IMR-90 (cell line): ENCODE data around the gene LHX1. TPM values are rescaled to one million over a fixed set of nuclear protein-coding genes. Genes with fewer than 3 reads are reported as not detected.

Source experiments
- ATAC-seq: fragments of 200-7000 bp; cut with Tn5 transposase; 2 replicates; pipeline ENCODE4 v1.9.1; 2020; ENCODE audit warnings: low read depth, mild to moderate bottlenecking, moderate library complexity
- BruUV-seq: library from RNA; stranded (reverse); fragments of 400-500 nt; replicated peaks from 2 replicates; lab custom pipeline; 2021; lab: Mats Ljungman, UMichigan
- CTCF ChIA-PET: fragments of 300-600 bp; formaldehyde crosslinking; extraction: SDS; loops from one replicate; lab custom pipeline; 2021; ENCODE audit warnings: antibody characterized with exemption; lab: Yijun Ruan, JAX
- POLR2A ChIA-PET: fragments of 300-600 bp; sonication (Branson Sonifier 250); formaldehyde crosslinking; loops from one replicate; lab custom pipeline; 2022; ENCODE audit warnings: antibody characterized with exemption; ENCODE audit not compliant: unreplicated experiment; lab: Charles Lee
- DNase-seq: peaks from one replicate; pipeline ENCODE4 v3.0.0; 2013
- H2AFZ ChIP-seq: replicated peaks from 2 replicates; pipeline ENCODE3; 2013; ENCODE audit warnings: low read length, mild to moderate bottlenecking; ENCODE audit not compliant: poor library complexity
- H2AK5ac ChIP-seq: 2 replicates; pipeline ENCODE4 v1.6.1; 2013; ENCODE audit warnings: low read depth, low read length, inconsistent platforms
- H2AK9ac ChIP-seq: replicated peaks from 2 replicates; pipeline ENCODE3; 2013; ENCODE audit warnings: mild to moderate bottlenecking, low read depth, low read length, moderate library complexity; ENCODE audit not compliant: poor library complexity
- H2BK120ac ChIP-seq: 2 replicates; pipeline ENCODE4 v1.6.1; 2013; ENCODE audit warnings: low read depth, low read length, inconsistent platforms
- H2BK15ac ChIP-seq: 3 replicates; pipeline ENCODE4 v1.6.1; 2013; ENCODE audit warnings: low read depth, low read length, inconsistent platforms
- H2BK20ac ChIP-seq: 2 replicates; pipeline ENCODE4 v1.6.1; 2013; ENCODE audit warnings: low read depth, mild to moderate bottlenecking, inconsistent platforms, low read length, moderate library complexity
- H2BK5ac ChIP-seq: 2 replicates; pipeline ENCODE4 v1.6.1; 2013; ENCODE audit warnings: mild to moderate bottlenecking, low read depth, low read length, inconsistent platforms; ENCODE audit not compliant: poor library complexity, severe bottlenecking
- H3K14ac ChIP-seq: replicated peaks from 2 replicates; pipeline ENCODE4 v1.6.1; 2013; ENCODE audit warnings: low read depth, low read length, inconsistent platforms
- H3K18ac ChIP-seq: 2 replicates; pipeline ENCODE4 v1.6.1; 2013; ENCODE audit warnings: low read depth, low read length, control low read depth
- H3K23ac ChIP-seq: 2 replicates; pipeline ENCODE4 v1.6.1; 2013; ENCODE audit warnings: low read depth, low read length, inconsistent platforms
- H3K27ac ChIP-seq: 2 replicates; pipeline ENCODE4 v1.5.1; 2013; ENCODE audit warnings: mild to moderate bottlenecking, control low read depth, low read length; ENCODE audit not compliant: insufficient read depth
- H3K27me3 ChIP-seq: 2 replicates; pipeline ENCODE4 v1.6.1; 2013; ENCODE audit warnings: low read length; ENCODE audit not compliant: control insufficient read depth, insufficient read depth
- H3K36me3 ChIP-seq: 2 replicates; pipeline ENCODE4 v1.6.1; 2013; ENCODE audit warnings: low read length, mixed read lengths; ENCODE audit not compliant: control insufficient read depth, insufficient read depth
- H3K4ac ChIP-seq: 2 replicates; pipeline ENCODE4 v1.6.1; 2013; ENCODE audit warnings: low read depth, low read length, inconsistent platforms
- H3K4me1 ChIP-seq: 2 replicates; pipeline ENCODE4 v1.6.1; 2013; ENCODE audit warnings: low read length, mixed read lengths; ENCODE audit not compliant: control insufficient read depth, insufficient read depth
- H3K4me2 ChIP-seq: 2 replicates; pipeline ENCODE4 v1.6.1; 2013; ENCODE audit warnings: low read depth, mild to moderate bottlenecking, control low read depth, low read length, moderate library complexity
- H3K4me3 ChIP-seq: 2 replicates; pipeline ENCODE4 v1.5.1; 2013; ENCODE audit warnings: low read depth, mild to moderate bottlenecking, control low read depth, low read length, moderate library complexity; ENCODE audit not compliant: insufficient read depth
- H3K56ac ChIP-seq: 2 replicates; pipeline ENCODE4 v1.6.1; 2013; ENCODE audit warnings: low read length, inconsistent platforms; ENCODE audit not compliant: insufficient read depth; ENCODE audit errors: extremely low read depth
- H3K79me1 ChIP-seq, 2 experiments: 2 replicates each; pipeline ENCODE4 v1.6.1; 2013; ENCODE audit warnings: low read length in 2 of 2, inconsistent platforms in 1 of 2, low read depth in 1 of 2
- H3K9ac ChIP-seq: 2 replicates; pipeline ENCODE4 v1.6.1; 2013; ENCODE audit warnings: low read depth, low read length, control low read depth
- H3K9me1 ChIP-seq: 2 replicates; pipeline ENCODE4 v1.6.1; 2013; ENCODE audit warnings: low read length, inconsistent platforms; ENCODE audit not compliant: insufficient read depth
- H3K9me3 ChIP-seq: 2 replicates; pipeline ENCODE4 v1.6.1; 2013; ENCODE audit warnings: low read length; ENCODE audit not compliant: control insufficient read depth, insufficient read depth
- H4K20me1 ChIP-seq: 2 replicates; pipeline ENCODE4 v1.6.1; 2013; ENCODE audit warnings: low read length, inconsistent platforms; ENCODE audit not compliant: insufficient read depth
- H4K5ac ChIP-seq: 2 replicates; pipeline ENCODE4 v1.6.1; 2013; ENCODE audit warnings: mild to moderate bottlenecking, low read depth, low read length, control low read depth
- H4K8ac ChIP-seq, 2 experiments: 2 replicates each; pipeline ENCODE4 v1.6.1; 2013; ENCODE audit warnings: low read depth in 2 of 2, low read length in 2 of 2, control low read depth in 1 of 2, inconsistent platforms in 1 of 2
- H4K91ac ChIP-seq: 2 replicates; pipeline ENCODE4 v1.6.1; 2013; ENCODE audit warnings: low read depth, low read length, inconsistent platforms; ENCODE audit not compliant: insufficient read depth
- BHLHE40 ChIP-seq: fragments of 150-350 bp; IDR thresholded peaks from 2 replicates; pipeline ENCODE4 v1.6.1; 2016; ENCODE audit warnings: mild to moderate bottlenecking, low read depth, low read length
- CEBPB ChIP-seq: IDR thresholded peaks from 2 replicates; pipeline ENCODE4 v1.6.1; 2012; ENCODE audit warnings: low read depth, low read length, improper control_type of control experiment
- CHD1 ChIP-seq: IDR thresholded peaks from 2 replicates; pipeline ENCODE4 v1.6.1; 2012; ENCODE audit warnings: low read depth, low read length, improper control_type of control experiment
- MAZ ChIP-seq: IDR thresholded peaks from 2 replicates; pipeline ENCODE4 v1.6.1; 2012; ENCODE audit warnings: low read depth, mild to moderate bottlenecking, low read length, improper control_type of control experiment, moderate library complexity, borderline replicate concordance
- NFE2L2 ChIP-seq: fragments of 150-350 bp; IDR thresholded peaks from 2 replicates; pipeline ENCODE4 v1.6.1; 2016; ENCODE audit warnings: low read depth, mild to moderate bottlenecking, low read length
- POLR2A ChIP-seq: IDR thresholded peaks from 2 replicates; pipeline ENCODE4 v1.6.1; 2012; ENCODE audit warnings: mild to moderate bottlenecking, low read depth, low read length
- RCOR1 ChIP-seq: IDR thresholded peaks from 2 replicates; pipeline ENCODE4 v1.6.1; 2012; ENCODE audit warnings: mild to moderate bottlenecking, low read length, improper control_type of control experiment; ENCODE audit not compliant: insufficient replicate concordance
- USF2 ChIP-seq: fragments of 150-350 bp; IDR thresholded peaks from 2 replicates; pipeline ENCODE4 v1.6.1; 2017; ENCODE audit warnings: mild to moderate bottlenecking, antibody characterized with exemption, low read length, low read depth
- WGBS, 2 experiments: methylation state at CpG; one replicate each; pipeline versions ENCODE4 v1.1.5 to v1.1.7; 2013; ENCODE audit warnings: missing lambda C conversion rate in 2 of 2; ENCODE audit not compliant: insufficient read length in 1 of 2; ENCODE audit errors: extremely low coverage in 2 of 2; 5-methylcytosine and 5-hydroxymethylcytosine counted together
- dilution Hi-C: fragments of 300-500 bp; cut with HindIII; formaldehyde crosslinking; loops from one replicate; pipeline ENCODE4 v1.14.3; 2018; ENCODE audit warnings: low sequenced_read_pairs; ENCODE audit not compliant: unreplicated experiment
- in situ Hi-C: fragments of 300-500 bp; cut with MboI; formaldehyde crosslinking; loops from 3 replicates; pipeline ENCODE4 v1.14.3; 2019; ENCODE audit warnings: low sequenced_read_pairs, inconsistent platforms, mixed read lengths
- intact Hi-C: fragments of 100-400 bp; cut with micrococcal nuclease; formaldehyde crosslinking; loops from 2 replicates; pipeline ENCODE4 v1.10.0; 2022
- polyA plus RNA-seq, 3 experiments: library from polyadenylated mRNA; depleted of rRNA; stranded (reverse); fragments of >200 nt; gene quantifications; 2 replicates each; pipeline ENCODE4 v1.2.3, GENCODE V29; 2012; ENCODE audit warnings: low replicate concordance in 1 of 3
- total RNA-seq: library from RNA; depleted of rRNA; stranded (reverse); fragments of >200 nt; gene quantifications from 2 replicates; pipeline ENCODE4 v1.2.3, GENCODE V29; 2012
- TF ChIP-seq, protein P1 (sequence below): conservative IDR thresholded peaks from 2 replicates; pipeline ENCODE4 v1.5.1; 2012; ENCODE audit warnings: mild to moderate bottlenecking, low read depth, low read length, improper control_type of control experiment

The LHX1 gene
- total and polyA plus RNA-seq, 2 of the 4 experiments (the other 2 are of a cell fraction): not detected

DNA sequence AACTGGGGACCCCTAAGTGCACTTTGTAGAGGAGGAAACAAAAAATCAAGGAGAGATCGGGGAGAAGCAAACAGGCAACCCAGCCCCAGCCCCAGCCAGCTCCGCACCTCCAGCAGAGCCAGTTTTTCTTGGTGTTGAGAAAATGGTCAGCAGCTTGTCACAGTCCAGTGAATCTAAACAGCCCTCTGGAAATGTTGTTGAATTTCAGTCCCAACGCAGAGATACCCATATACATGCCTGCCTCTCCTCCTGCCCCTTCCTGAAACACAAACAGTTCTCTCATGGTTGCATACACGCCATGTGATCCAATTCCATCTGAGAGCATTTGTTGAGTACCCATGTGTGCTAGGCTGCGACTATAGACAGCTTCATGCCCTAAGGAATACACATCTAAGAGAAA lies 42.4 kb upstream of the LHX1 start:
- Histone ChIP-seq H3K9me3 (no peaks in the 10 kb centered on the region), H2BK20ac (no peak overlapping the region), H4K91ac (no peak overlapping the region), H2AK9ac (no peak overlapping the region), H3K79me1 (no peaks in the 10 kb centered on the region), H3K4me3 (no peak overlapping the region), H3K4me1 (no peaks in the 10 kb centered on the region), H3K4ac (no peak overlapping the region), H3K27me3 (peaks cover 22% of the 10 kb centered on the region), H2BK5ac (no peak overlapping the region), H3K9ac (no peak overlapping the region), H3K4me2 (no peak overlapping the region), H4K8ac (no peak overlapping the region), H4K20me1 (no peaks in the 10 kb centered on the region), H3K27ac (no peak overlapping the region), H3K23ac (no peak overlapping the region), H3K56ac (no peak overlapping the region), H2BK15ac (no peak overlapping the region), H3K9me1 (no peaks in the 10 kb centered on the region), H4K5ac (no peak overlapping the region), H3K36me3 (no peaks in the 10 kb centered on the region), H3K14ac (no peak overlapping the region), H2AFZ (no peak overlapping the region), H3K18ac (no peak overlapping the region), H2AK5ac (no peak overlapping the region), H2BK120ac (no peak overlapping the region)
- intact Hi-C loops: no loop called here
- 100% methylated on average over 1 of the region's 5 CpGs; no CpG with 5 or more reads in 1 of the 2 experiments for WGBS, 2 experiments
- TF ChIP-seq USF2 (no peak), CEBPB (no peak), MAZ (no peak), NFE2L2 (no peak), CHD1 (no peak), POLR2A (no peak), BHLHE40 (no peak), RCOR1 (no peak)
- TF ChIP-seq, protein P1, sequence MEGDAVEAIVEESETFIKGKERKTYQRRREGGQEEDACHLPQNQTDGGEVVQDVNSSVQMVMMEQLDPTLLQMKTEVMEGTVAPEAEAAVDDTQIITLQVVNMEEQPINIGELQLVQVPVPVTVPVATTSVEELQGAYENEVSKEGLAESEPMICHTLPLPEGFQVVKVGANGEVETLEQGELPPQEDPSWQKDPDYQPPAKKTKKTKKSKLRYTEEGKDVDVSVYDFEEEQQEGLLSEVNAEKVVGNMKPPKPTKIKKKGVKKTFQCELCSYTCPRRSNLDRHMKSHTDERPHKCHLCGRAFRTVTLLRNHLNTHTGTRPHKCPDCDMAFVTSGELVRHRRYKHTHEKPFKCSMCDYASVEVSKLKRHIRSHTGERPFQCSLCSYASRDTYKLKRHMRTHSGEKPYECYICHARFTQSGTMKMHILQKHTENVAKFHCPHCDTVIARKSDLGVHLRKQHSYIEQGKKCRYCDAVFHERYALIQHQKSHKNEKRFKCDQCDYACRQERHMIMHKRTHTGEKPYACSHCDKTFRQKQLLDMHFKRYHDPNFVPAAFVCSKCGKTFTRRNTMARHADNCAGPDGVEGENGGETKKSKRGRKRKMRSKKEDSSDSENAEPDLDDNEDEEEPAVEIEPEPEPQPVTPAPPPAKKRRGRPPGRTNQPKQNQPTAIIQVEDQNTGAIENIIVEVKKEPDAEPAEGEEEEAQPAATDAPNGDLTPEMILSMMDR: no peak
- POLR2A ChIA-PET: no interaction called here
- dilution Hi-C loops: no loop called here
- CTCF ChIA-PET: no interaction called here
- ATAC-seq (no peak), DNase-seq (no peak)
- in situ Hi-C loops: no loop called here
- no TSS peak for BruUV-seq
